Aorta (tissue), 5 donors: ENCODE data around the gene MAPKAPK2. TPM values are rescaled to one million over a fixed set of nuclear protein-coding genes. Genes with fewer than 3 reads are reported as not detected.

Experiments used
- ATAC-seq: fragments of 200-7000 bp; cut with Tn5 transposase; one replicate; pipeline ENCODE4 v1.9.1; 2022; ENCODE audit warnings: moderate library complexity; ENCODE audit not compliant: low FRiP score
- DNase-seq, 2 donors: peaks; one replicate each; pipeline ENCODE4 v3.0.0-alpha.2; 2020
- H3K27ac ChIP-seq, 2 donors: one replicate each; pipeline ENCODE4 v1.5.1; 2013; ENCODE audit warnings: low read length in 2 of 2, mild to moderate bottlenecking in 2 of 2, moderate library complexity in 2 of 2, control low read depth in 1 of 2, inconsistent platforms in 1 of 2, low read depth in 1 of 2
- H3K27me3 ChIP-seq, 2 donors: one replicate each; pipeline ENCODE4 v1.6.1; 2013; ENCODE audit warnings: control low read depth in 1 of 2, low read length in 1 of 2, mild to moderate bottlenecking in 1 of 2, moderate library complexity in 1 of 2; ENCODE audit not compliant: insufficient read depth in 2 of 2, control insufficient read depth in 1 of 2
- H3K36me3 ChIP-seq, 2 donors: one replicate each; pipeline ENCODE4 v1.6.1; 2013; ENCODE audit warnings: control low read depth in 1 of 2, low read length in 1 of 2, mild to moderate bottlenecking in 1 of 2; ENCODE audit not compliant: insufficient read depth in 2 of 2, control insufficient read depth in 1 of 2
- H3K4me1 ChIP-seq, 2 donors: one replicate each; pipeline ENCODE4 v1.6.1; 2013; ENCODE audit warnings: low read length in 2 of 2, control low read depth in 1 of 2, mild to moderate bottlenecking in 1 of 2, moderate library complexity in 1 of 2; ENCODE audit not compliant: insufficient read depth in 2 of 2, control insufficient read depth in 1 of 2
- H3K4me3 ChIP-seq, 2 donors: one replicate each; pipeline ENCODE4 v1.5.1; 2013; ENCODE audit warnings: low read length in 2 of 2, control low read depth in 1 of 2, mild to moderate bottlenecking in 1 of 2
- H3K9me3 ChIP-seq: one replicate; pipeline ENCODE4 v1.6.1; 2013; ENCODE audit warnings: mild to moderate bottlenecking, low read length; ENCODE audit not compliant: control insufficient read depth
- WGBS, 2 donors: extraction: QIAGEN DNeasy Blood & Tissue Kit; methylation state at CpG; one replicate each; pipeline ENCODE4 v1.1.7; 2013; 5-methylcytosine and 5-hydroxymethylcytosine counted together
- intact Hi-C, 2 donors: fragments of 100-400 bp; cut with DNase I; formaldehyde crosslinking; loops; one replicate each; pipeline versions ENCODE4 v1.14.2 to v1.15.0; 2022
- polyA plus RNA-seq, 2 donors: library from polyadenylated mRNA; stranded (reverse); fragments of 200-250 nt; gene quantifications; one replicate each; pipeline ENCODE4 v1.2.3, GENCODE V29; 2013
- total RNA-seq, 2 donors: library from RNA; stranded (reverse); fragmentation: NEBNext Ultra II Directional; extraction: Animal tissue kit (Norgen Biotek cat#: 25700); gene quantifications; one replicate each; pipeline ENCODE4 v1.2.1, GENCODE V29; 2021
- donor health status: healthy with polysubstance abuse.
- donor health status: Bipolar disorder and iron deficiency.
- donor health status: DM: no; HTN: no; CAD: no.
- donor health status: DM: no; HTN: no; CAD: no.
- donor health status: DM: yes; HTN: yes; CAD: no.

Gene MAPKAPK2
- total and polyA plus RNA-seq, 4 donors: 40.2 to 117 (median 67.7) TPM

DNA sequence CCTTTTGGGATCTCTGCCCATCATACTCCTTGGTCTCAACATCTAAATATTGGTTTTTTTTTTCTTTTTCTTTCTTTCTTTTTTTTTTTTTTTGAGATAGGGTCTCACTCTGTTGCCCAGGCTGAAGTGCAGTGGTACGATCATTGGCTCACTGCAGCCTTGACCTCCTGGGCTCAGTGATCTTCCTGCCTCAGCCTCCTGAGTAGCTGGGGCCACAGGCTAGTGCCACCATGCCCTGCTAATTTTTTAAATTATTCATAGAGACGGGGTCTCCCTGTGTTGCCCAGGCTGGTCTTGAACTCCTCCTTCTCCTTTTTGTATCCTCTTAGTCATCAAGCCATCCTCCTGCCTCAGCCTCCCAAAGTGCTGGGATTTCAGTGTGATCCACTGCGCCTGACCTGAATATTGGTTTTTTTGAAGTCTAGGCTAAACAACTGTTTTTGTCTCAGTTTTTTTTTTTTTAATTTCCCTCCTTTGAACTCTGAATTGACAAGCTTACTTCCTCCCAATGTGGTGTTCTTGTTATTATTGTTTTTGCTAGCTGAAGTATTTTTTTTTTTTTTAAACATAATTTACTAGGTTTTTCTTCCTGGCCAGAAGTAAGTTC is 30.9 kb downstream of the MAPKAPK2 start:
- ATAC-seq (no peak), DNase-seq (no peak)
- intact Hi-C loops: no loop called here
- no peak overlapping the region for H3K27ac ChIP-seq
- no peaks in the 10 kb centered on the region for H3K9me3 ChIP-seq
- 93 to 97% methylated on average over 3 of the region's 3 CpGs for WGBS, 2 donors
- no peak overlapping the region for H3K4me3 ChIP-seq
- no peaks in the 10 kb centered on the region for H3K36me3 ChIP-seq
- peaks cover 0 to 2% of the 10 kb centered on the region in 2 donors for H3K4me1 ChIP-seq
- H3K27me3 ChIP-seq: no peaks in the 10 kb centered on the region

DNA sequence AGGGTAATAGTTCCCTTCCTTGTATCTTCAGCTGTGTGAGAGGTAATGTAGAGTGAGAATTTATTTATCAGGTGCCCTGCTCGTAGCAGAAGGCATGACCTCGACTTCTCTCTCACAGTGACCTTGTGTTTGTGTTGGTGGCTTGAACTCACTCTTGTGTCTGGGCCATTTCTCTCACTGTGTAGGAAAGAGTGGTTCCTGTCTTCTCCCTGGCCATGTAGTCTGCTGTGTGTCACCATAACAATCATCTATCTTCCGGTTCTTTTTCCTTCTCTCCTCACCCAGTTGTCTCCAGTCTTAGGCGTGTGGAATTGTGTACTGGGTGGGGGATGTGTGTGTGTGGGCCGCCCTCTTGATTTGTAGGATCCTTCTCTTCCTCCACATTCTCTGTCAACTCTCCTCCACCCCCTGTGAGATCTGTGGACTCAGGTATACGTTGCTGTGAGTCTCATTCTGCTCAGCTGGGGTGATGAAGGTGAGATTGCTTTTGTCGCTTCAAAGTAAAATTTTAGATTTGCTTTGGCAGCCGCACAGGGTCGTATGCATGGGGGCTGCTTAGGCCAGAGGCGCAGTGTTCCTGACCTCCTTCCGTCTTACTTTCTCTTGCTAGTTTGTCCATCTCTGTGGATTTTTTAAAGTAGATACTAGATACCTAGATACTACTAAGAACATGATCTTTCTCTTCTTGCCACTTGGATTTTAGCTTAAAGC is 31.6 kb downstream of the MAPKAPK2 start:
- WGBS, 2 donors: 85 to 86% methylated on average over 11 of the region's 11 CpGs
- Histone ChIP-seq H3K27me3 (no peaks in the 10 kb centered on the region), H3K4me3 (no peak overlapping the region), H3K27ac (peak overlapping the region in 1 of 2 donors; percentile 7), H3K9me3 (no peaks in the 10 kb centered on the region), H3K36me3 (no peaks in the 10 kb centered on the region), H3K4me1 (peaks cover 0 to 2% of the 10 kb centered on the region in 2 donors)
- no peak for ATAC-seq
- DNase-seq: no peak
- intact Hi-C loops: no loop called here

DNA sequence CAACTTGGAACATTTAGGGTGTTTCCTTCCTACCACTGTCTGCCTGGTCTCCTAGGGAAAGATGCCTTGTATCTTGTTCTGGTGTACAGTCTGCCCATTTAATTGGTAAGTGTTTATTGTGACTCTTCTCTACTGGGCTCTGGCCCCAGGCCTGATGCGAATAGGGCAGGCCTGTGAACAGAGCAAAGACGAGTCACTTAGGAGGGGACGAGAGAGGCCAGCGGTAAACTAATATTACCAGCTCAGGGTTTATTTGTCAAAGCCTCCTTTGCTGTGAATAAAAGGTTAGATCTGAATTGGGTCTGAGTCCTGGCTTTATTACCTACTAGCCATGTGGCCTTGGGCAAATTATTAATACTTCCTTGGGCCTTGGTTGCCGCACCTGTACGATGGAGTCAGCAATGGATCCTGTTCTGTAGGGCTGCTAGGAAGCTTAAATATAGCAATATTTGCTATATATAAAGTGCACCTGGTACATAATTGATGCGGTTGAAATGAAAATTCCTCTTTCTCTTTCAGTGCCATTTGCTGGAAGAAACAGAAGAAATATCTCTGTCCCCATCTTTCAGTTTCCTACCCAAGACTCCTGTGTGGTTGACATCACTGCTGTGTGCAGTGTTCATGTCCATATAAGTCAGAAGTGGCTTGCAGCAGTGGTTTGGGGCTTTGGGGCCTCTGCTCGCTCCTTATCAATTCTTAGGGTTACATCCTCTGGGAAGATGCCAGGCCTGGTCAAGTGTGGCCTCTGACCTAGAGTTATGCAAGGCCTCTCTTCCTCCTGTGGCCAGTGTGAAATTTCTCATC is 32.4 kb downstream of the MAPKAPK2 start:
- Histone ChIP-seq H3K36me3 (no peaks in the 10 kb centered on the region), H3K4me3 (no peak overlapping the region), H3K4me1 (peaks cover 0 to 2% of the 10 kb centered on the region in 2 donors), H3K27ac (no peak overlapping the region), H3K9me3 (no peaks in the 10 kb centered on the region), H3K27me3 (no peaks in the 10 kb centered on the region)
- 85 to 87% methylated on average over 8 of the region's 8 CpGs for WGBS, 2 donors
- ATAC-seq: no peak
- DNase-seq: no peak
- intact Hi-C loops: no loop called here

DNA sequence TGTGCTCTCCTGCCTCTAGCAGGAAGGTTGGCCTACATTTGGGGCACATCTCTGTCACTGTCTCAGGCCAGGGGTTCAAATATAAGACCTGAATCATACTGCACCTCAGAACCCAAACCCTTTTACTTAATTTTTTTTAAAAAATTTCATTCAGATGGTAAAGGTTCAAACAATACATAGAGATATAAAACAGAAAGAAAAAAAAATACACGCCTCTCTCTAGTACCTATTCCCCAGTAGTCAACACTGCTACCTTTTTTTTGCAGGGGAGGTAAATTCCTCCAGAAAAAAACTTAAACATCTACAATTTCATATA is 32.9 kb downstream of the MAPKAPK2 start:
- H3K4me1 ChIP-seq: peaks cover 0 to 2% of the 10 kb centered on the region in 2 donors
- WGBS, 2 donors: 96 to 100% methylated on average over 1 of the region's 1 CpG

DNA sequence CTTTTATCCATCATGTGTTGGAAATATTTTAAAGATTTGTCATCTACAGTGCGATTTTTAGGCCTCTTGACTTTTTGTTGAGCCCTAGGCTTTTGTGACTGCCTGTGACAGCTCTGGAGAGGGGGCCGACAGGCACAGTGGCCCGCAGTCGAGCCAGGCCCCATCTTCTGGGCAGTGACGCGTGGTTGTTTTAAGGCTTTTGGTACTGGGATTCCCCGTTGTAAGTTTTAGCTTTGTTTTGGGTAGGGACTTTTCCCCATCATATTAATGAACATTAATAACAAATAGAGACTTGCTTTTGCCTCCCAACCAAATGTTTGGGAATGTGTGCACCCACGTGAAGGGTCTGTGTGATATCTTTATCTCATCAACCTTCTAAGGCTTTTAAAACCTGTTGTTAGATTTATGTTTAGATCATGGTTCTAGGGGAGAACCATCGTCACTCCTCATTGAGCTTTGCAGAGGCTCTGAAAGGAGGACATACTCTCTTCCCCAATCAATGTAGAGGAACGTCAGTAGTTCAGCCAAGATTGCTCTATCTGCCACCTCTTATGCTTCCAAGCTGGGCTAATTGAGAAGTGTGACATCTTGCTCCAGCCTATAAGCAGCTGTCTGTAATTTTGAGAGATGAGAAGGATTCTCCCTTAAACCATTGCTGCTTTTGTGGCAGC is 34.6 kb downstream of the MAPKAPK2 start:
- Histone ChIP-seq H3K4me3 (no peak overlapping the region), H3K9me3 (no peaks in the 10 kb centered on the region), H3K36me3 (no peaks in the 10 kb centered on the region), H3K27ac (no peak overlapping the region), H3K4me1 (peaks cover 0 to 7% of the 10 kb centered on the region in 2 donors), H3K27me3 (no peaks in the 10 kb centered on the region)
- ATAC-seq (no peak), DNase-seq (no peak)
- intact Hi-C loops: no loop called here
- WGBS, 2 donors: 80 to 84% methylated on average over 10 of the region's 10 CpGs

More for the DNA sequence above, 32.9 kb downstream of the MAPKAPK2 start:
- H3K27ac ChIP-seq: no peak overlapping the region
- no peaks in the 10 kb centered on the region for H3K9me3 ChIP-seq
- H3K36me3 ChIP-seq: no peaks in the 10 kb centered on the region
- intact Hi-C loops: no loop called here
- H3K4me3 ChIP-seq: no peak overlapping the region
- no peak for DNase-seq
- ATAC-seq: no peak
- H3K27me3 ChIP-seq: no peaks in the 10 kb centered on the region

DNA sequence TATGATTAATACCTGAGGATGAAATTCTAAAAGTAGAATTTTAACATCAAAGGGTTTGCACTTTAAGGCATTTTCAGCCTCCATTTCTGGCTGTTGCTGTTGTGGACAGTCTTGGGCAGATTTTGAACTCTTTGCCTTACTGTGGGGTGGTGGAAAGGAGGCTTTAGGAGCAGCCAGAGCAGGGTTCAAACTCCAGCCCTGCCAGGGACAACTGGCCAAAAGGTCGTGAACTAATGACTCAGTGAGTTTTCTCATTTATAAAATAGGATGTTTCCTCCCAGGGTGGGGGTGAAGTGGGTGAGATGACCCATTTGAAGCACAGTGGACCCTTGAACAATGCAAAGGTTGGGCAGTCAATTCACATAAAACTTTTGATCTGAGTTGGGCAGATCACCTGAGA is 36.7 kb downstream of the MAPKAPK2 start:
- peaks cover 2 to 5% of the 10 kb centered on the region in 2 donors for H3K4me1 ChIP-seq
- H3K27ac ChIP-seq: no peak overlapping the region
- no peaks in the 10 kb centered on the region for H3K36me3 ChIP-seq
- ATAC-seq (no peak), DNase-seq (no peak)
- H3K4me3 ChIP-seq: no peak overlapping the region
- intact Hi-C loops: loop anchor here (5.0 kb wide), 2 partner anchors 34 to 44 kb away; no protein-coding TSS in a partner anchor
- no peaks in the 10 kb centered on the region for H3K27me3 ChIP-seq
- 87 to 100% methylated on average over 1 of the region's 1 CpG for WGBS, 2 donors
- no peaks in the 10 kb centered on the region for H3K9me3 ChIP-seq

GRCh38 chr1:206722751-206723461 is 38.2 kb downstream of the MAPKAPK2 start:
- 43 to 51% methylated on average over 17 of the region's 17 CpGs for WGBS, 2 donors
- Histone ChIP-seq H3K27me3 (no peaks in the 10 kb centered on the region), H3K4me3 (no peak overlapping the region), H3K9me3 (no peaks in the 10 kb centered on the region), H3K4me1 (peaks cover 2 to 5% of the 10 kb centered on the region in 2 donors), H3K27ac (peak overlapping the region in 1 of 2 donors; percentile 90), H3K36me3 (no peaks in the 10 kb centered on the region)
- intact Hi-C loops: loop anchor here (5.0 kb wide), 2 partner anchors 36 to 46 kb away; no protein-coding TSS in a partner anchor
- DNase-seq: no peak
- no peak for ATAC-seq

DNA sequence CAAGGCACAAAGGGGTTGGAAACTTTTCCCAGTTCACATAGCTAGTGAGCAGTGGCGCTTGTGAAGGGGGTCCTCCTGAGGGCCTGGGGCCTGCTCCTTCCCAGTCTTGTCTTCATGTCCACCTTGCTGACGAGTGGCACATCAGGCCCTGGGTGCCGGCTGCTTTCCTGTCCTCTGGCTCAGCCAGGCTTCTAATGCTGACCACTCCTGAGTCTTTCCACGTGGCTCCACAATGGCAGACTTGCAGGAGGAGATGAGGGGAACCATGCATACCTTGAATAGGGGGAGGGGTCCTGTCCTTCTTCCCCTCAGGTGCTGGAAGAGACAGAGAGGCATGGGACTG is 38.7 kb downstream of the MAPKAPK2 start:
- intact Hi-C loops: loop anchor here (5.0 kb wide), 2 partner anchors 36 to 46 kb away; no protein-coding TSS in a partner anchor
- H3K4me1 ChIP-seq: peaks cover 2 to 5% of the 10 kb centered on the region in 2 donors
- H3K36me3 ChIP-seq: no peaks in the 10 kb centered on the region
- H3K27me3 ChIP-seq: no peaks in the 10 kb centered on the region
- 40 to 55% methylated on average over 4 of the region's 4 CpGs for WGBS, 2 donors
- H3K27ac ChIP-seq: peak overlapping the region in 1 of 2 donors; percentile 90
- ATAC-seq (no peak), DNase-seq (no peak)
- no peak overlapping the region for H3K4me3 ChIP-seq
- no peaks in the 10 kb centered on the region for H3K9me3 ChIP-seq
